Raji (cell line): ENCODE results near the gene RARS2.

Experiments
- POLR2A ChIP-seq: IDR thresholded peaks from 2 replicates; pipeline ENCODE4 v1.6.1; 2011; ENCODE audit warnings: low read depth, low read length, control low read depth; ENCODE audit not compliant: insufficient read depth

The RARS2 gene, protein sequence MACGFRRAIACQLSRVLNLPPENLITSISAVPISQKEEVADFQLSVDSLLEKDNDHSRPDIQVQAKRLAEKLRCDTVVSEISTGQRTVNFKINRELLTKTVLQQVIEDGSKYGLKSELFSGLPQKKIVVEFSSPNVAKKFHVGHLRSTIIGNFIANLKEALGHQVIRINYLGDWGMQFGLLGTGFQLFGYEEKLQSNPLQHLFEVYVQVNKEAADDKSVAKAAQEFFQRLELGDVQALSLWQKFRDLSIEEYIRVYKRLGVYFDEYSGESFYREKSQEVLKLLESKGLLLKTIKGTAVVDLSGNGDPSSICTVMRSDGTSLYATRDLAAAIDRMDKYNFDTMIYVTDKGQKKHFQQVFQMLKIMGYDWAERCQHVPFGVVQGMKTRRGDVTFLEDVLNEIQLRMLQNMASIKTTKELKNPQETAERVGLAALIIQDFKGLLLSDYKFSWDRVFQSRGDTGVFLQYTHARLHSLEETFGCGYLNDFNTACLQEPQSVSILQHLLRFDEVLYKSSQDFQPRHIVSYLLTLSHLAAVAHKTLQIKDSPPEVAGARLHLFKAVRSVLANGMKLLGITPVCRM

DNA sequence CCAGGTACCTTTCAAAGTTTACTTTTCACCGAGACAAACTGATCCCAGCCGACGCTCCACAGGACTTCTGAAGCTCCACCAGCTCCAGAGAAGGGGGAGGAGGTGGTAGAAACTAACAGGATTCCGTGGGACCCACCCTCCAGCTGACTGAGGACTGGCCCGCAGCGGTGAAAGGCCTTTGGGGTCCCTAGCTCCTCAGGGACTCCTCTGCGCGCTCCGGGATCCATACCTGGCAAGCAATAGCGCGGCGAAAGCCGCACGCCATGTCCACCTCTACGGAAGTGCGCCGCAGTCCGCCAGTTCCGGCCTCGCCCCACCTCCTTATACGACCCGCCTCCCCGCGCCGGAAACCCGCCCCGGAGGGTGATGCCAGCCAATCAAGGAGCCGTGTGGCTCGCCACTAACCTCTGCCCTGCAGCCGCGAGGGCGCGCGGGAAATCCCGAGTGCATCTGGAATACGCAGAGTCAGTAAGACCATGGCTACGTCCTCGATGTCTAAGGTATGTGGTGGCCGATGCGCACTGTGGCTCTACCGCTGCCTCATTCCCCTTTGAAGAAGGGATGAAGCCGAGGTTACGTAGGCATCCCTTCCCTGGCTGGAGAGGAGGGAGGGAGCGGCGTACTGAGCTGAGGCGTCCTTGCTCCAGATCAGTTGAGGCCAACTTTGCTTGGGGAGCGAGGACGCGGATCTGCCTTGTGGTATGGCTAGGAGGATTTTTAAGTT lies at the start of gene RARS2, which contains the start of gene ORC3:
RARS2 (minus strand) TSS at position 295 of the 724 bp plus-strand sequence; CDS start at position 265, 30 bp downstream.
ORC3 (plus strand) TSS at position 443 of the 724 bp plus-strand sequence; CDS start at position 477, 34 bp downstream.
- peak; percentile 95 for TF ChIP-seq POLR2A

DNA sequence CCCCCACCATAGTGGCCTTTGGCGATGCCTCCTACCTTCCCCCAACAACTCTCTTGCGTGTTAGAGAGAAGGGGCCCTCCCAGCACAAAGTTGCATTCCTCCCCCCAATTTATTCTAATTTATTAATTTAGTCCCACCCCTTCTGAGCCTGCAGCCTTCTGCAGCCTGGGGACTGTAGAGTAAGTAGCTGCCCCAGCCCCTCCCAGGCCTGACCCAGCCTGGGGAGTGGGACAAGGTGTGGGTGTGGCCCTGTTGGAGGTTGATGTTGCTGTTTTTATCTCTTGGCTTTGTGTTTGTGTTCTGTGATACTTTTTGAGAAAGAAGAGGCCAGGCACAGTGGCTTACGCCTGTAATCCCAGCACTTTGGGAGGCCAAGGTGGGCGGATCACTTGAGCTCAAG lies 49.6 kb upstream of the RARS2 start:
- no peak for TF ChIP-seq POLR2A

DNA sequence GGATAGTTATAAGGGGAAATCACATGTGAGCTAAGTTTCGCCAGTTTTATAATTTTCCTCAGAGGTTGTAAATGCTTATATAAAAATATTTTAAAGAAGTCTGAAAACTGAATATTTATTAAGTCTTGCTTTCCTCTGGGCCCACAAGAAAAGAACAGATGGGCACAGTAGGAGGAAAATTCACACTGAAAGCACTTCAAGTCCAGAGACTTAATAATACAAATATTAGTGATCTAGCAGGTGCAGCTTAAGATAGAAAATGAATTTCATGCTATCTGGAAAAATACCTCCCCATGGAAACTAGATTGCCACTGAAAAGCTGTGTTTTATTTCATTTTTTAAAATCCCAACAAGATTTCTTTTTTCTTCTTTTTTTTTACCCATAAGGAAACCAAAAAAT lies 47.3 kb upstream of the RARS2 start:
- no peak for TF ChIP-seq POLR2A

DNA sequence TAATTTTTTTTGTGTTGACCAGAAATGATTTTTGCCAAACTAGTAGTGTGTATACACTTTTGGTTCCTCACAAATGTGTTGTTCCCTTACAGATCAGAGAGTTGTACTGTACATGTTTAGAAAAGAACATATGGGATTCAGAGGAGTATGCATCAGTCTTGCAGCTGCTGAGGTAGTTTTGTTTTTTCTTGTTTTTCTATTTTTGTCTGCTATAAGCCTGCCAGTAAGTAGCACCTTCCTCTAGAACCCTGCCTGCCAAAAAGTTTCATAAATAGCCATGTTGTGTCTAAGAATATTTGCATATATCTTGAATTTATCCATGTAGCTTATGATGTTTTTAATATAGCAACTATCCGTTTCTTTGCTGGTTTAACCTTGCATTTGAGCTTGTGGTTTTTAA lies 46.5 kb upstream of the RARS2 start:
- no peak for TF ChIP-seq POLR2A

DNA sequence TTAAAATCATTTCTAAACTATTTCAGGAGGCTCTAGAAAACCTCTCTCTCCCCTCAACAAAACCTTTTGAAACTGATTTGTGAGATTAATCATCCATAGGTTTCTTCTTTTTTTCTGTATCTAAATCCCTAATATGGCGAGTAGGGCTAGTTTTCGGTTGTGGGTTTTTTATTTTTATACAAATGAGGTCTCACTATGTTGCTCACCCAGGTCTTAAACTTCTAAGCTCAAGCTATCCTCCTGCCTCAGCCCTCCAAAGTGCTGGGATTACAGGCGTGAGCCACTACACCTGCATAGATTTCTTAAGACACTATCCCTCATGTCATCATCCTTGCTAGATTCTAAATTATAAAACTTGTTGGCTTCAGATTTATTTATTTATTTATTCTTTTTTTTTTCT lies 44.1 kb upstream of the RARS2 start:
- no peak for TF ChIP-seq POLR2A

DNA sequence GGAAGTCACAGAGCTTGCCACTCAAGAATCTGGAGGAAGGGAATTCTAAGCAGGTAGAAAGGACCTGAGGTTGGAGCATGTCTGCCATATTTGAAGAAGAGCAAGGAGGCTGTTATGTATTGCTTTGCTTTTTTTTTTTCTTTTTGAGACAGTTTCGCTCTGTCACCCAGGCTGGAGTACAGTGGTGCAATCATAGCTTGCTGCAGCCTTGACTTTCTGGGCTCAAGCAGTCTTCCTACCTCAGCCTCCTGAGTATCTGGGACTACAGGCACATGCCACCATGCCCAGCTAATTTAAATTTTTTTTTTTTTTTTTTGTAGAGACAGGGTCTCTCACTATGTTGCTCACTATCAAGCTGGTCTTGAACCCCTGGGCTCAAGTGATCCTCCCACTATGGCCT lies 41.0 kb upstream of the RARS2 start:
- no peak for TF ChIP-seq POLR2A

DNA sequence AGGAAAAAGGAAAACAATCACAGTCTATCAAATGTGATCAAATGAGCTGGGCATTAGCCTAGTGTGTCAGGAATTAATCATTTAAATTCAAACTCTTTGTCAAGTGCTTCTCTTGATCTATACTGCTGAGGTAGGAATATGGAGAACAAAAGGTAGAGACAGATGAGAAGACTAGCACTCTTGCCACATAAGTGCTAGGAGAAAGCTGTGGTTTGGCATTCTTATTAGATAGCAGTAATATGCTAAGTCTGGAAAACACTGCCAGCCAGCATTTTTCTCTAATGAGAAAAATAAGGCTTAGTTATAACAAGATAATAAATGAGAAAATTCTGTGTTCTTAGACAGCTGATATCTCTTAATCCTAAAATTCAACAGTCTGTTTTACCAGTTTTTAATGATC lies 39.1 kb upstream of the RARS2 start:
- TF ChIP-seq POLR2A: no peak

DNA sequence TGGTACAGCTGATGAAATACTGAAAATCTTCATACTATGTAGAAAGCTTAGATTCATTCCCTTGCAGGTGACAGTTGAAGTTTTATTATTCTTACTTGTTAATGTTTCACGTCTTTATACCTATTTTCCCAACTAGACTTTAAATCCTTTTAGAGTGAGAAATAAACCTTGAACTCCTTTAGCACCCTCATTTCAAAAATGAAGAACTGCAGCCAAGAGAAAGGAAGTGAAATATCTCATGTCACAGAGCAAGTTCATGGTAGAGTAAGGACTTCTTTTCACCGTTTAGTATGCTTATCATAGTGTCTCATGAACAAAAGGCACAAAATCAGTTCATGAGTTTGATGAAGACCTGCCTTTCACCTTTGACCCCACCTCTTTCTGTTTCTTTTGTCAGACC lies 38.6 kb upstream of the RARS2 start:
- TF ChIP-seq POLR2A: no peak

DNA sequence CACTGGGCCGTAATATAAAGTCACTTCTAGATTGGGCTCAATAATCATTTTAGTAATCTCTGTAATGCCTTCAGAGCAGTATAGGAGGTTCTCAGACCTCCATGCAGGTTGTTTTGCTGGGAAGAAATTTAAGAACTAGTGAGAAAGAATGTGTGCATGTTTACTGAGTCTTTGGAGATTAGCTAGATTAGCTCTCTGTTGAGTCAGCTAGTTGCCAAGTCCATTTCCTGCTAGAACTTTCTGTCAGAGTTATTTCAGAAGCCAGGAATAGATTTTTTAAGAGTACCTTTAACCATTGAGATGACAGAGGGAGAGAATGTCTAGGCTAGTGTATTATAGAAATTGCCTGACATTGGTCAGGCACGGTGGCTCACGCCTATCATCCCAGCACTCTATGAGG lies 33.5 kb upstream of the RARS2 start:
- TF ChIP-seq POLR2A: no peak

DNA sequence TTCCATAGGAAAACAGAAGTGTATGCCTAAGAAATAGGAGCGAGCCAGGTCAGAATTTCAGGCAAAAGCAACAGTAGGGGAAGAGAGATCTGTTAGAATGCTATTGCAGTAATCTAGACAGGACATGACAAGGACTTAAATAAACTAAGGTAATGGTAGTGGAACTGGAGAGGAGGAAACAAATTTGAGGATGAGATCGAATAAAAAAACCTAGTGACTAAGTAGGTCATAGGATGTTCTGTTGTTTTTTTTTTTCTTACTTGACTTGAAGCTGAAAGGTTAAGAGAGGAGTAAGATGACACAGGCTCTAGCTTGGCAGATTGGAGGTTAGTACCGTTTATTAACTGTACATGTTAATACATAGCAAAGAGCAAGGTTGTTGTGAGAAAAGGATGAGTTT lies 28.7 kb upstream of the RARS2 start:
- no peak for TF ChIP-seq POLR2A

DNA sequence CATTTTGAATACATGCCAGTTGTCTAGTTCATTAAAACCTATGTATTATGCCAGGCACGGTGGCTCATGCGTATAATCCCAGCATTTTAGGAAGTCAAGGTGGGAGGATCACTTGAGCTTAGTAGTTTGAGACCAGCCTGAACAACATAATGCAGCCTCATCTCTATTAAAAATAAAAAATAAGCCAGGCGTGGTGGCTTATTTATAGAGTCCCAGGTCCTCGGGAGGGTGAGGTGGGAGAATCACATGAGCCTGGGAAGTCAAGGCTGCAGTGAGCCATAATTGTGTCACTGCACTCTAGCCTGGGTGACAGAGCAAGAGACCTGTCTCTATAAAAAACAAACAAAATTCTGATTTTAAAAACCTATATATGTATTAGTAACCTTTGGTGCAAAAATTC lies 27.6 kb upstream of the RARS2 start:
- TF ChIP-seq POLR2A: no peak

DNA sequence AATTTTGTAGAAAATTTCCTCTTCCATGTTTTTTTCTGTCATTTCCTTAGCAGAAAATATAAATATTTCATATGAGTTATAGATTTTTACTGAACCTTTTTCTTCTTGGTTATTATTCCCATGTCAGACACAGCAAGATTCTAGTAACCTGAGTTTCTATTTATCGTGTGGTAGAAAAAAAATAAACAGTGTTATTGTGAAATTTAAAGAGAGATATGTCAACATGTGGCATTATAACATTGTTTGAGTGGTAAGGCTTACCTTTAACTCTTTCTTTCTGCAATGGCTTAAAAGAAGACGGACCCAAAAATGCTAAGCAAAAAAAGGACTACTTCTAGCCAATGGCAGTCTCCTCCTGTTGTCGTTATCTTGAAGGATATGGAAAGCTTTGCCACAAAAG lies 19.0 kb upstream of the RARS2 start:
- TF ChIP-seq POLR2A: no peak

DNA sequence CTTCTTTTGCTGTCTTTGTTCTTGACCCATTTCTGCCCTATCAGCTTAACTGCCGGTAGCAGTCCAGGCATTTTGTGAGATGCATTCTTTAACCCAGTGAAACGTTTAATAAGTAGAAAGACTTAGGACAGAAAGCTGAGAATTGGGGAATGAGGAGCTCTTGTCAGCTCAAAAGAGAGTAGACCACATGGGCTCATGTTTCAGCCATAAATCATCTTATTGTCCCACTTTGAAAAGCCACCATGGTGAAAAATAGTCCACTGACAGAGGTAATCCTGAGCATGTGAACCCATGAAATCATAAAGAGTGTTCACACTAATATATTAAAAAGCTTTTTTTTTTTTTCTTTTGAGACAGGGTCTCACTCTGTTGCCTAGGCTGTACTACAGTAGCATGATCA lies 16.4 kb upstream of the RARS2 start:
- TF ChIP-seq POLR2A: no peak

DNA sequence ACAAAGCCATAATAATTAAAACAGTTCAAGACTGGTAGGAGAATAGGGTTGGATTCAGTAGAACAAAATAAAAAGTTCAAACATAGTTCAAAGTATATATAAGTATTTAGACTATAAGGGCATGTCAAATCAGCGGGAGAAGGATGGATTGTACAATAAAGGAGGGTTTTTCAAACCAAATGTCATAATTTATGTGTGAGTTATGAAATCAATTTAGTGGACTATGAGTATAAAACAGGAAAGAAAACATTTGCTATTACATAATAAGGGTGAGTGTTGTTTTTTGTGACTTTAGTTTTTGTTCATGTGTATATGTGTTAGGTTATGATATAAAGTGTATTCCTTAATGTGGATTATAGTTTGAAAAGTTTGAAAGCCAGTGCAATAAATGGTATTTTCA lies 10.8 kb upstream of the RARS2 start:
- TF ChIP-seq POLR2A: no peak

DNA sequence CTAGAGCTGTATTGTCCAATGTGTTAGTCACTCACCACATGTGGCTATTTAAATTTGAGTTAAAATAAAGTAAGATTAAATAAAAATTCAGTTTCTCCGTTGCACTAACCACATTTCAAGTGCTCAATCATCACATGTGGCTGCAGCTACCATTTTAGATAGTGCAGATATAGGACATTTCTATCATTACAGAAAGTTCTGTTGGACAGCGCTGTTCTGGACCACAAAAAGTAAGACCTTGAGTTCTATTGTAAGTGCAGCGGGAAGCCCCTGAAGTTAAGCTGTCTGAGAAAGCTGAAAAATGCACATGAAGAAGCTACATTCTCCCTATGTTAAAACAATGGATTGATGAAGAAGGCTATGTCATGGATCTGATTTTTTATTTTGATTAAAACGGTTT lies 1.2 kb upstream of the RARS2 start:
- TF ChIP-seq POLR2A: no peak

DNA sequence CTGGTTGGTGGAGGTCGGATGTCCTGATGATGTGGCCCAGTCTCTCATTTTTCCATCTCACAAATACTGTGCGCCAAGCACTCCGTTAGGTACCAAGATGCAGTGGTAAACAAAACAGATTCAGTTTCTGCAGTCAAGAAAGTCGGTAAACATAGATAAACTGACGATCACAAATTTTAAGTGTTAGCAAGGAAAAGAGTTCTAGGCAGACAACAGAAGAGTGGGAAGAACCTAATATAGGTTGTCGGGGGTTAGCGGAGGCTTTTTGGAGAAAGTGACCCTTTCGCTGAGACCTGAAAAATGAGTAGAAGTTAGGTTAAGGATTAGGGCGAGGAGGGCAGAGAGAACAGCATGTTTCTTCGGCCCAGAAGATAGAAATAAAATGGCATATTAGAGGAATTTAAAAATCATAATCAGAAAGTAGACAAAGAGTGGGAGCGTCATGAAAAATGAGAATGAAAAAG lies 662 bp upstream of the RARS2 start:
- no peak for TF ChIP-seq POLR2A
